Measurements from ENCODE around the gene TMBIM6.
A peak's percentile ranks its signal among the peaks of the same experiment; 100 is the strongest.

DNA sequence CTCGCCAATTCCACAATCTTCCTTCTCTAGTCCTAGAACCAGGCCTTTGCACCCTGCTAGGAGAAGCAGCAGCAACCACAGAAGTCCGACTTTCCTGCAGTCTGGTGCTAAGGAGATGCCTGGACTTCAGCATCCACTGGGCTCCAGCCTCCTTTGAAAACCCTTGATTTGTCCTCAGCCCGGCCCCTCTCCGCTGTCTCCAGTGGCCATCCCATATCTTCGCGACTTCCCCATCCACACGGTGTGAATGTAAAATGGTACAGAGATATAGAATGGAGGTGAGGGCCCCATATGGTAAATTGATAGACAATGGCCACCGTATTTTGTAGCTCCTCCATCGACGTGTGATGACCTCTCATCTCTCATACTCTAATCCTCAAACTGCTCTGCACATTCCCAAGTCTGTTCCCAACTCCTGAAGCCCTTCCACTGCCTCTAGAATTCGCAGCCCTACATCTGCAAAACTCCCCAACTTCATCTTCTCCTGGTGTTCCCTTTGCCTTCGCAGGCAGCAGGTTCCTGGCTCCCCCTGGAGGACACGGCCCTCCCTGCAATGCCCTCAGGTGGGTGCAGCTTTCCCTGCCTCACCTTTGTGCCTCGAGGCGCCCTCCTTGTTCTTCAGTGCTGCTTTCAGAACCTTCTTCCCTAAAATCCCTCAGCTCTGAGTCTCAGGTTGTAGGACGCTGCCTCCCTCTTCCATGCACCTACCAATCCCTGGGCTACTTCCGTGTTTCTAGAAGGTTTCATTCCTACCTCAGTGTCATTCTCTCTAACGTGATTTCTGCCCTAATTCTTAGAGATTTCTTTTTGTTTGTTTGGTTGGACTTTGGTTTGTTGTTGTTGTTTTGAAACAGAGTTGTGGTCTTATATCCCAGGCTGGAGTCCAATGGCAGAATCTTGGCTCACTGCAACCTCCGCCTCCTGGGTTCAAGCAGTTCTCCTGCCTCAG is 36.7 kb downstream of the TMBIM6 start:
- TF ChIP-seq, protein P1, sequence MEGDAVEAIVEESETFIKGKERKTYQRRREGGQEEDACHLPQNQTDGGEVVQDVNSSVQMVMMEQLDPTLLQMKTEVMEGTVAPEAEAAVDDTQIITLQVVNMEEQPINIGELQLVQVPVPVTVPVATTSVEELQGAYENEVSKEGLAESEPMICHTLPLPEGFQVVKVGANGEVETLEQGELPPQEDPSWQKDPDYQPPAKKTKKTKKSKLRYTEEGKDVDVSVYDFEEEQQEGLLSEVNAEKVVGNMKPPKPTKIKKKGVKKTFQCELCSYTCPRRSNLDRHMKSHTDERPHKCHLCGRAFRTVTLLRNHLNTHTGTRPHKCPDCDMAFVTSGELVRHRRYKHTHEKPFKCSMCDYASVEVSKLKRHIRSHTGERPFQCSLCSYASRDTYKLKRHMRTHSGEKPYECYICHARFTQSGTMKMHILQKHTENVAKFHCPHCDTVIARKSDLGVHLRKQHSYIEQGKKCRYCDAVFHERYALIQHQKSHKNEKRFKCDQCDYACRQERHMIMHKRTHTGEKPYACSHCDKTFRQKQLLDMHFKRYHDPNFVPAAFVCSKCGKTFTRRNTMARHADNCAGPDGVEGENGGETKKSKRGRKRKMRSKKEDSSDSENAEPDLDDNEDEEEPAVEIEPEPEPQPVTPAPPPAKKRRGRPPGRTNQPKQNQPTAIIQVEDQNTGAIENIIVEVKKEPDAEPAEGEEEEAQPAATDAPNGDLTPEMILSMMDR (conservative IDR thresholded peaks at IDR 0.05 in 1 of 2, IDR thresholded peaks at IDR 0.05 in 1 of 2; ENCODE audit: extremely low read depth in 1 of 2, insufficient read depth in 1 of 2, low read depth in 1 of 2, low read length in 2 of 2), result peak; percentile 77 to 88
- no peak for TF ChIP-seq EZH2 (IDR thresholded peaks at IDR 0.05; ENCODE audit: borderline replicate concordance, low read length)

All from mammary epithelial cell (primary cell).